NCI-H2107 treated with DMSO at 0.1 percent for 48 hours (cell line): ENCODE measurements around the gene BAMBI.

Experiments
- DNase-seq: peaks from one replicate; lab custom pipeline; 2025; ENCODE audit not compliant: unreplicated experiment; lab: John Stamatoyannopoulos, UW

The BAMBI gene

DNA sequence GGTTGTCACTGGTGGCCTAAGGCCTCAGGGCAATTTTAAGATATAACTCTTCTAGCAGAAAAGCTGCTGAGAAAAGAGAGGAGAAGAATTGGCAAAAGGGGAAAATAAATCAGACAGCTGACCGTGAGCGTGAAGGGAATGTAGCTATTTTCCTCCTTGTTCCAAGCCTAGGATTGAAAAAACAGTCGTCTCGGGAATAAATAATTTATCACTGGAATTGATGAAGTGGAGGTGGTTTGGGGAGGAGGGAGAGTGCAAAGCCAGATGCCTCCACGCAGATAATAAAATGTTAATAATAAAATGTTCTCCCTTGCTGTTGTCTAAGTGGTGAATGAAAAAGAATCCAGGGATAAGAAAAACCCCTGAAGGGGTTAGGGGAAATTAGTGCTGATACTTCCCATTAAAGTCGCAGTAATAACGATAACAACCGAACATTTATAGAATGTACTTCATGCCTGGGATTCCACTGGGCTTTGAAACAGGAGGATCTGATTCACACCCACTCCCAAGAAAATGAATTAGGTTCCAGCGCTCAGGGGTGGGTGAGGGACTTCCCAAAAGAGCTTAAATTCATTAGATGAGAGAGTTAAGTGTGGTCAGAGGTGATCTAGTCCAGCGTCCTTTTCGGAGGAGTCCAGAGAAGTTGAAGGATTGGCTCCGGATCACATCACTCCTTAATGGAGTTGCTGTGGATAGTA, 27.3 kb downstream of the BAMBI start:
- DNase-seq: no peak

DNA sequence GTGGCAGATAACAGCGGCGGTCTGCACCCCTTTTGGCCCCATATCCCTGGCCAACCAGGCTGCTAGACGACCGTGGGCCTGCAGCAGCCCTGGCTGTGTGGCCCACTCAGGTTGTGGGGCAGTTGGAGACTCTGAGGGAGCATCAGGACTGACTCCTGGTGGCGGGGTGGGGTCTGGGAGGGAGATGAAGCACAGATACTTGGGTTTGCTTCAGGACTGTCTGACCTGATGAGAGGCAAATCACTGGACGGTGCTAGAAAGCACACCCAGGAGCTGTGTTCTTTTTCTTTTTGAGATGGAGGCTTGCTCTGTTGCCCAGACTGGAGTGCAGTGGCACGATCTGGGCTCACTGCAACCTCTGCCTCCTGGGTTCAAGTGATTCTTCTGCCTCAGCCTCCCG, 28.2 kb downstream of the BAMBI start:
- no peak for DNase-seq

- no peak for DNase-seq
Observed at GRCh38 chr10:28709001-28709710, 31.8 kb downstream of the BAMBI start.

GRCh38 chr10:28710202-28710886, 33.0 kb downstream of the BAMBI start:
- DNase-seq: no peak

DNA sequence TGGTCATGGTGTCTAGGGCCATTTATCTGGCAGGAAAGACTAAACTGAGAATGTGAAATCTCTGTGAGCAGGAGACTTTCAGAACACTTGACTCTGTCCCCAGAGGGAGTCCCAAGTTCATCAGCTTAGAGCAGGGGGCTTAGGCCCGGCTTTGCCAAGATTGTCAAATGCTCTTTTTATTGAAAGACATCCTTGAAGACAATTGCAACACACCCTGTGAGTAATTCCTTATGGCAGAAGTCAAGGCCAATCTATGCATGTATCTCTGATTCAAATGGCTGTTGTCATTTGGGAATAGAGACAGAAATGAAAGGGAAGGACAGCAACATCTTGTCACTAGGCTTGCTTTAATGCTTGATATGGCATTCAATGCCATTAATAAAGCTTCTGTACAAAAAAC, 33.7 kb downstream of the BAMBI start:
- DNase-seq: no peak

- no peak for DNase-seq
Observed at GRCh38 chr10:28711776-28712175, 34.5 kb downstream of the BAMBI start.

- DNase-seq: no peak
Observed at GRCh38 chr10:28713626-28714352, 36.5 kb downstream of the BAMBI start.

DNA sequence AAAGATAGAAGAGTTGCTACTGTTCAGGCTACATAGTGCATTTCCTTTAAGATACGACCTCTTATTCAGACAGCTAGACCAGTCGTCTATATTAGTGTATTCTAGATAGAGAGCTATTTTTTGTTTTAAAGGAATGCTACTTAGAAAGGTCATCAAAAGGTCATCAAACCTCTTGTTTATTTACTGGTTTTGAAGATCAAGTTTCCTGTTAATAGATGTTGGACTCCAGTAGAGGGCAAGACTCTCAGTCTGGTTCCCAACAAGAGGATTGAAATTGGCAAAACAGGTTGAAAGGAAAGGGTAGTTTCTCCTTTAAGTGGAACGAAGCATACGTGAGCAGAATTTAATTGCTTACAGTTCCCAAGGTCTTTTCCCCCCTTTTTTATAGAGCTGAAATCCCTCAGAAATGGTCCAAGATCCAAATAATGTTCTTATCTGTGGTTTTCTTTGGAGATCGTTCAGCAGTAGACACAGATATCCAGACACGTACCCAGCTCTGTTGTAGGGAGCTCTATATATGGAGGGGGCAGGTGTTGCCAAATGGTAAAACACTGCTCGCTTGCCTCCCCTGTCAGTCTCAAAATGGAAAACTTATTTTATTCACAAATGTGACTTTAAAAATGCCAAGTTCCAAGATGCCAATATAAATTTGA, 37.2 kb downstream of the BAMBI start:
- DNase-seq: no peak

DNA sequence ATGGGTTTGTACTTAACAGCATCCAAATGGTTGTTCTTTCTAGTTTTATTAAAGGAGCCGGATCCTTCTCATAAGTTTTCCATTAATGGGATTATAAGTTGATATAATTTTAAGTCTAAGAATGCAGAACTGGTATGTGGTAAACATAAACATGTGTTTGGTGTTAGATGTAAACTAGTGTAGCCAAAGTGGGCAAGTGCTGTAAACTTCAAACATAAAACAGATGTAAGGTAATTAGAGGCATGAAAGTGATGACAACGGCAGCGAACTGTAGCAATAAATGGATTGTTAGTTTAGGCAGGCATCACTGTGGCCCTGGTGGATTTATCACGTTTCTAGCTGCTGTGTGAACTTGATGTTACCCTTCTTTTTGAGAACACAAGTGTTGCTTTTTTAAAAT, 37.9 kb downstream of the BAMBI start:
- DNase-seq: no peak

GRCh38 chr10:28715757-28716156, 38.4 kb downstream of the BAMBI start:
- no peak for DNase-seq

- DNase-seq: no peak
Observed at GRCh38 chr10:28716748-28717147, 39.4 kb downstream of the BAMBI start.

DNA sequence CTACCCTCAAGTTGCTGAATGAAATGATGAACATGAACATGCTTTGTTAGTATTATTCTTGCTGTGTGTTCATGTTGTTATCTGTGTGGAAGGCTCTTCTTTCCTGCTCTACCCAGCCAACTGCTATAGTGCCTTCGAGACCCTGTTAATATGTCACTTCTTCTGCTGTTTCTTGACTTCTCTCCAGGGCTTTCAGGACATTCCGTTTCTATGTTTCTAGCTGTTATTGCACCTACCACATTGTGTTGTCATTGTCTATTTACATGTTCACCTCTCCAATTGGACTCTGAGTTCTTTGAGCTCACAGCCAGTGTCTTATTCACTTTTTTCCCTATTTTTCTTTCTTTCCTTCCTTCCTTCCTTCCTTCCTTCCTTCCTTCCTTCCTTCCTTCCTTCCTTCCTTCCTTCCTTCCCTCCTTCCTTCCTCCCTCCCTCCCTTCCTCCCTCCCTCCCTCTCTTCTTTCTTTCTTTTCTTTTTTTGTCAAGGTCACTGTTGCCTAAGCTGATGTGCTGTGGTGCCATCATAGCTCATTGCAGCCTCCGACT, 40.4 kb downstream of the BAMBI start:
- DNase-seq: no peak

- DNase-seq: no peak
Observed at GRCh38 chr10:28719789-28720436, 42.6 kb downstream of the BAMBI start.

- no peak for DNase-seq
Observed at GRCh38 chr10:28721318-28721951, 44.1 kb downstream of the BAMBI start.

GRCh38 chr10:28722065-28722803, 44.9 kb downstream of the BAMBI start:
- peak; percentile 4 for DNase-seq

DNA sequence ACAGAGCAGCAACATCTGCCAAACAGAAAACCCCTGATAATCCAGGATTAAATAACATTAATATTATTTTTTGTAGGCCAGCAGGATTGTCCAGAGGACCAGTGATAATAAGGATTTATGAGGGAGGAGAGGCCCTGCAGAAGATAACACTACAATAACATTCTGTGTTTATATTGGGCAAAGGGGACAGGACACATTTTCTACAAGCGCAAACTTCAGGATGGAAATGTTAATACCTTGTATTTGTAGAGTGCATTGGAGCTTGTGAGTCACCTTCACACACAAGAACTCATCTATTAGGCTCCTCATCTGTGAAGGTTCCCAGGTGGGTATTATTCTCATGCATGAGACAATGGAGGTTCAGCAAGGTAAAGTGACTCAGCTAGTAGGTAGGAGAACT, 51.0 kb downstream of the BAMBI start:
- no peak for DNase-seq

DNA sequence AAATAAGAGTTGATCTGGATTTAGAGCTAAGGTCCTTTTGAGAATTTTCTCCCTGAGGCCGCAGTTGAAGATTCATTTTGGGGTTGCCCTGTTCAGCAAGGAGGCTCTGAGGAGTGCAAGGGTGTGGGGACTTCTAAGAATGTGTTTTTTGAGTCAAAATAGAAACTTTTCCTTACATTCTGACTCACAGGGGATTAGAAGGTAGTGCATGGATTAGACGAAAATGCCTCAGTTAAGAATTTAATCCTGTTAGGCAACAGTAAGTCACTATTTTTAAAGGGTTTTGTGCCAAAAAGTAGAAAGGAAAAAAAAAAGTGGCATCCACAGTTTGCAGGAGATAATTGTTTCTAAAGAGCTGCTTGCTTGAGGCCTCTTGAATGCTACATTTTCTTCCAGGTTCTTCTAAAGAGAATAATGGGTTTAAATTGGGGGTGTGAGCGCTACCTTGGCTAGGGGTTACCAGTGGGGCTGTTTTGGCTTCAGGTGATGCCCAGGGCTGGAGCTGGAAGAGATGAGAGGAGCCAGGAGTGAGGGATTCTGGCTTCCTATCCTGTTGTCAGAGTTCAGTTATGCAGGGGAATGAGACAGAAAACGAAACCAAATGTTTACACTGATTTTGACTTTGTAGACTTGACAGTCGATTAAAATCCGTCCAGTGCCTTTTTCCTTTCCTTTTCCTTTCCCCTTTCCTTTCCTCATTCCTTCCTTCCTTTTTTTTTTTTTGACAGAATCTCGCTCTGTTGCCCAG, 52.9 kb downstream of the BAMBI start:
- no peak for DNase-seq

GRCh38 chr10:28732091-28732490, 54.8 kb downstream of the BAMBI start:
- DNase-seq: no peak
